IPS-NIHi7 (cell line): ENCODE data around the gene FN1.

ENCODE experiments used
- DNase-seq: peaks from one replicate; pipeline ENCODE4 v3.0.0; 2012; ENCODE audit warnings: mixed read lengths; ENCODE audit errors: extremely low spot score

FN1 gene

GRCh38 chr2:215435870-215436704 is at the start of gene FN1:
Gene FN1, minus strand, starts transcription at chr2:215436068. Its CDS starts 266 bp downstream, at chr2:215435802.
- peak; percentile 94 for DNase-seq

GRCh38 chr2:215485032-215485431 is 49.2 kb upstream of the FN1 start:
- no peak for DNase-seq

GRCh38 chr2:215484570-215484969 is 48.7 kb upstream of the FN1 start:
- DNase-seq, result no peak

- DNase-seq, result no peak
Observed at GRCh38 chr2:215483431-215483830, 47.6 kb upstream of the FN1 start.

- peak; percentile 26 for DNase-seq
Observed at GRCh38 chr2:215479536-215480240, 43.8 kb upstream of the FN1 start.

- no peak for DNase-seq
Observed at GRCh38 chr2:215479121-215479520, 43.3 kb upstream of the FN1 start.

- no peak for DNase-seq
Observed at GRCh38 chr2:215476424-215476823, 40.6 kb upstream of the FN1 start.

GRCh38 chr2:215466097-215466909 is 30.4 kb upstream of the FN1 start:
- no peak for DNase-seq

- no peak for DNase-seq
Observed at GRCh38 chr2:215465256-215465655, 29.4 kb upstream of the FN1 start.

GRCh38 chr2:215461836-215462532 is 26.1 kb upstream of the FN1 start:
- DNase-seq, result no peak

GRCh38 chr2:215460682-215461382 is 25.0 kb upstream of the FN1 start:
- no peak for DNase-seq

GRCh38 chr2:215455958-215456357 is 20.1 kb upstream of the FN1 start:
- DNase-seq, result no peak

GRCh38 chr2:215454519-215455246 is 18.8 kb upstream of the FN1 start:
- peak; percentile 47 for DNase-seq

GRCh38 chr2:215452725-215453124 is 16.9 kb upstream of the FN1 start:
- peak; percentile 52 for DNase-seq

- no peak for DNase-seq
Observed at GRCh38 chr2:215451012-215451756, 15.3 kb upstream of the FN1 start.

- DNase-seq, result no peak
Observed at GRCh38 chr2:215450188-215451011, 14.5 kb upstream of the FN1 start.

- no peak for DNase-seq
Observed at GRCh38 chr2:215447673-215448081, 11.8 kb upstream of the FN1 start.

- no peak for DNase-seq
Observed at GRCh38 chr2:215447056-215447455, 11.2 kb upstream of the FN1 start.

GRCh38 chr2:215442401-215442787 is 6.5 kb upstream of the FN1 start:
- no peak for DNase-seq
